GM12874 (cell line): ENCODE measurements around the gene DLGAP1.

Experiments used
- TF ChIP-seq, protein P1 (sequence below): IDR thresholded peaks from 2 replicates; pipeline ENCODE4 v1.5.1; 2011; ENCODE audit warnings: low read depth, mild to moderate bottlenecking, control low read depth, low read length, moderate library complexity; ENCODE audit not compliant: insufficient read depth

DLGAP1 gene

GRCh38 chr18:3598581-3598980, 856.5 kb downstream of the DLGAP1 start:
- TF ChIP-seq, protein P1, sequence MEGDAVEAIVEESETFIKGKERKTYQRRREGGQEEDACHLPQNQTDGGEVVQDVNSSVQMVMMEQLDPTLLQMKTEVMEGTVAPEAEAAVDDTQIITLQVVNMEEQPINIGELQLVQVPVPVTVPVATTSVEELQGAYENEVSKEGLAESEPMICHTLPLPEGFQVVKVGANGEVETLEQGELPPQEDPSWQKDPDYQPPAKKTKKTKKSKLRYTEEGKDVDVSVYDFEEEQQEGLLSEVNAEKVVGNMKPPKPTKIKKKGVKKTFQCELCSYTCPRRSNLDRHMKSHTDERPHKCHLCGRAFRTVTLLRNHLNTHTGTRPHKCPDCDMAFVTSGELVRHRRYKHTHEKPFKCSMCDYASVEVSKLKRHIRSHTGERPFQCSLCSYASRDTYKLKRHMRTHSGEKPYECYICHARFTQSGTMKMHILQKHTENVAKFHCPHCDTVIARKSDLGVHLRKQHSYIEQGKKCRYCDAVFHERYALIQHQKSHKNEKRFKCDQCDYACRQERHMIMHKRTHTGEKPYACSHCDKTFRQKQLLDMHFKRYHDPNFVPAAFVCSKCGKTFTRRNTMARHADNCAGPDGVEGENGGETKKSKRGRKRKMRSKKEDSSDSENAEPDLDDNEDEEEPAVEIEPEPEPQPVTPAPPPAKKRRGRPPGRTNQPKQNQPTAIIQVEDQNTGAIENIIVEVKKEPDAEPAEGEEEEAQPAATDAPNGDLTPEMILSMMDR = no peak

- TF ChIP-seq, protein P1 = no peak
Observed at GRCh38 chr18:3597409-3598357, 857.4 kb downstream of the DLGAP1 start.

GRCh38 chr18:3596637-3597384, 858.3 kb downstream of the DLGAP1 start:
- TF ChIP-seq, protein P1 = peak; percentile 69

- TF ChIP-seq, protein P1 = no peak
Observed at GRCh38 chr18:3596324-3596636, 858.8 kb downstream of the DLGAP1 start.

GRCh38 chr18:3595369-3596273, 859.5 kb downstream of the DLGAP1 start:
- TF ChIP-seq, protein P1 = no peak

- TF ChIP-seq, protein P1 = no peak
Observed at GRCh38 chr18:3594760-3595368, 860.2 kb downstream of the DLGAP1 start.
